GM12878 (cell line): ENCODE data around the gene MAN1A1. TPM values are rescaled to one million over a fixed set of nuclear protein-coding genes. Genes with fewer than 3 reads are reported as not detected.

Experiments used
- ATAC-seq: fragments of 200-7000 bp; cut with Tn5 transposase; 3 replicates; pipeline ENCODE4 v1.9.1; 2020; ENCODE audit warnings: mild to moderate bottlenecking, moderate library complexity
- BruUV-seq: library from RNA; stranded (reverse); fragments of 400-500 nt; replicated peaks from 2 replicates; lab custom pipeline; 2021; lab: Mats Ljungman, UMichigan
- CTCF ChIA-PET: fragments of 300-600 bp; sonication (Branson Sonifier 250); formaldehyde crosslinking; extraction: SDS; loops from one replicate; lab custom pipeline; 2021; ENCODE audit warnings: inconsistent platforms; lab: Yijun Ruan, JAX
- POLR2A ChIA-PET: fragments of 350-600 bp; formaldehyde crosslinking; extraction: SDS; loops from one replicate; lab custom pipeline; 2021; ENCODE audit warnings: inconsistent platforms; lab: Charles Lee
- RAD21 ChIA-PET: fragments of 300-600 bp; sonication (Branson Sonifier 250); formaldehyde crosslinking; loops from one replicate; lab custom pipeline; 2023; ENCODE audit warnings: antibody characterized with exemption; ENCODE audit not compliant: unreplicated experiment; lab: Charles Lee
- SMC1A ChIA-PET: fragments of 300-600 bp; sonication (Branson Sonifier 250); formaldehyde crosslinking; loops from one replicate; lab custom pipeline; 2023; ENCODE audit not compliant: unreplicated experiment, uncharacterized antibody; lab: Charles Lee
- DNase-seq: peaks from one replicate; pipeline ENCODE4 v3.0.0-alpha.2; 2011; ENCODE audit warnings: low read depth, low spot score
- FAIRE-seq: peaks from 3 replicates; lab custom pipeline; 2011; peaks lifted over from hg19 to GRCh38; lab: Jason Lieb, UNC
- H2AFZ ChIP-seq: 2 replicates; pipeline ENCODE4 v1.6.0; 2011; ENCODE audit warnings: low read depth, low read length, control low read depth; ENCODE audit not compliant: control insufficient read depth
- H3K27ac ChIP-seq: 2 replicates; pipeline ENCODE4 v1.5.1; 2011; ENCODE audit warnings: control low read depth; ENCODE audit not compliant: control insufficient read depth, insufficient read depth
- H3K27me3 ChIP-seq, 2 experiments: replicated peaks in 1 of 2; 2 replicates each; pipeline versions ENCODE4 v1.6.0 to v1.6.1; 2011; ENCODE audit warnings: low read length in 1 of 2; ENCODE audit not compliant: control insufficient read depth in 2 of 2, insufficient read depth in 2 of 2
- H3K36me3 ChIP-seq, 2 experiments: 2 replicates each; pipeline ENCODE4 v1.5.1; 2011; ENCODE audit warnings: low read length in 1 of 2; ENCODE audit not compliant: control insufficient read depth in 2 of 2, insufficient read depth in 2 of 2
- H3K4me1 ChIP-seq: 2 replicates; pipeline ENCODE4 v1.6.1; 2011; ENCODE audit warnings: mild to moderate bottlenecking, low read length, moderate library complexity, mixed read lengths; ENCODE audit not compliant: control insufficient read depth, insufficient read depth
- H3K4me2 ChIP-seq: 2 replicates; pipeline ENCODE4 v1.6.0; 2011; ENCODE audit warnings: control low read depth; ENCODE audit not compliant: control insufficient read depth, insufficient read depth
- H3K4me3 ChIP-seq: fragments of 200-600 bp; sonication (generic); 2 replicates; pipeline ENCODE4 v1.5.1; 2016
- H3K79me2 ChIP-seq: 2 replicates; pipeline ENCODE4 v1.6.0; 2011; ENCODE audit warnings: low read length; ENCODE audit not compliant: control insufficient read depth, insufficient read depth
- H3K9ac ChIP-seq: 2 replicates; pipeline ENCODE4 v1.8.0; 2011; ENCODE audit warnings: low read length, control low read depth, mixed read lengths; ENCODE audit not compliant: control insufficient read depth, insufficient read depth
- H3K9me3 ChIP-seq: replicated peaks from 3 replicates; pipeline ENCODE4 v1.5.1; 2011; ENCODE audit warnings: mild to moderate bottlenecking, low read length; ENCODE audit not compliant: control insufficient read depth, insufficient read depth
- H4K20me1 ChIP-seq: 2 replicates; pipeline ENCODE4 v1.6.0; 2011; ENCODE audit not compliant: control insufficient read depth, insufficient read depth
- ATF7 ChIP-seq: fragments of 450-650 bp; IDR thresholded peaks from 2 replicates; pipeline ENCODE4 v1.6.1; 2016; ENCODE audit warnings: low read depth, mild to moderate bottlenecking
- BMI1 ChIP-seq: fragments of 450-650 bp; IDR thresholded peaks from 2 replicates; pipeline ENCODE4 v1.6.1; 2016; ENCODE audit warnings: mild to moderate bottlenecking, moderate library complexity, borderline replicate concordance
- CBX5 ChIP-seq: sonication (generic); IDR thresholded peaks from 2 replicates; pipeline ENCODE4 v1.6.1; 2016; ENCODE audit warnings: low read depth, moderate library complexity, mild to moderate bottlenecking, inconsistent platforms
- CEBPB ChIP-seq, 2 experiments: fragments of 150-350 bp in 1 of 2; IDR thresholded peaks; 2 replicates each; pipeline ENCODE4 v1.6.1; 2012 to 2014; ENCODE audit warnings: low read depth in 2 of 2, low read length in 2 of 2, borderline replicate concordance in 1 of 2, inconsistent platforms in 1 of 2
- EZH2 ChIP-seq: IDR thresholded peaks from 2 replicates; pipeline ENCODE4 v1.6.1; 2012; ENCODE audit warnings: low read depth, mild to moderate bottlenecking, control low read depth, inconsistent platforms, low read length, borderline replicate concordance; ENCODE audit not compliant: control insufficient read depth
- KLF5 ChIP-seq: fragments of 450-650 bp; IDR thresholded peaks from 2 replicates; pipeline ENCODE4 v1.6.1; 2014; ENCODE audit warnings: mild to moderate bottlenecking; ENCODE audit not compliant: partially characterized antibody
- PRDM15 ChIP-seq: fragments of 450-650 bp; formaldehyde crosslinking; IDR thresholded peaks from 2 replicates; pipeline ENCODE4 v1.4.0; 2020; ENCODE audit warnings: mild to moderate bottlenecking, moderate library complexity
- SIN3A ChIP-seq: IDR thresholded peaks from 2 replicates; pipeline ENCODE4 v1.6.1; 2012; ENCODE audit warnings: low read depth, low read length, improper control_type of control experiment
- ZNF622 ChIP-seq: fragments of 450-650 bp; IDR thresholded peaks from 2 replicates; pipeline ENCODE4 v1.6.1; 2017; ENCODE audit warnings: mild to moderate bottlenecking, inconsistent platforms
- WGBS: methylation state at CpG from one replicate; pipeline ENCODE4 v1.1.6; 2016; ENCODE audit warnings: low lambda C conversion rate; ENCODE audit not compliant: insufficient replicate concordance, insufficient coverage; ENCODE audit errors: missing lambda C conversion rate; 5-methylcytosine and 5-hydroxymethylcytosine counted together
- in situ Hi-C: fragments of 300-500 bp; cut with MboI; formaldehyde crosslinking; loops from 9 replicates; pipeline ENCODE4 v1.14.3; 2018; ENCODE audit warnings: mixed read lengths
- intact Hi-C: fragments of 100-400 bp; cut with micrococcal nuclease; formaldehyde crosslinking; loops from one replicate; pipeline ENCODE4 v1.14.2; 2022; ENCODE audit not compliant: unreplicated experiment
- polyA plus RNA-seq, 11 experiments: library from polyadenylated mRNA; depleted of rRNA in 4 of 11; unstranded in 6 of 11; stranded (reverse) in 5 of 11; fragments of >200 nt; fragmentation: Nextera tagmentation in 4 of 11; fragmentation: Illumina TruSeq in 1 of 11; extraction: Ambion mirVana in 4 of 11; extraction: Trizol in 1 of 11; gene quantifications; 1 replicate in 1 of 11; 2 replicates in 10 of 11; pipeline versions ENCODE4 v1.2.1 to v1.2.3, GENCODE V29; 2011 to 2016; ENCODE audit warnings: inconsistent platforms in 2 of 11, missing spikeins in 2 of 11, low read depth in 1 of 11
- total RNA-seq, 4 experiments: library from RNA; depleted of rRNA in 3 of 4; stranded (reverse); fragments of >200 nt in 3 of 4; fragmentation: Illumina TruSeq in 1 of 4; extraction: Trizol in 1 of 4; gene quantifications; 2 replicates each; pipeline versions ENCODE4 v1.2.1 to v1.2.3, GENCODE V29; 2013 to 2021

The MAN1A1 gene
- total and polyA plus RNA-seq, 10 of the 15 experiments (the other 5 are each of a cell fraction or from before 2014, with no cell fraction given): 5.4 to 28.1 (median 19.5) TPM

DNA sequence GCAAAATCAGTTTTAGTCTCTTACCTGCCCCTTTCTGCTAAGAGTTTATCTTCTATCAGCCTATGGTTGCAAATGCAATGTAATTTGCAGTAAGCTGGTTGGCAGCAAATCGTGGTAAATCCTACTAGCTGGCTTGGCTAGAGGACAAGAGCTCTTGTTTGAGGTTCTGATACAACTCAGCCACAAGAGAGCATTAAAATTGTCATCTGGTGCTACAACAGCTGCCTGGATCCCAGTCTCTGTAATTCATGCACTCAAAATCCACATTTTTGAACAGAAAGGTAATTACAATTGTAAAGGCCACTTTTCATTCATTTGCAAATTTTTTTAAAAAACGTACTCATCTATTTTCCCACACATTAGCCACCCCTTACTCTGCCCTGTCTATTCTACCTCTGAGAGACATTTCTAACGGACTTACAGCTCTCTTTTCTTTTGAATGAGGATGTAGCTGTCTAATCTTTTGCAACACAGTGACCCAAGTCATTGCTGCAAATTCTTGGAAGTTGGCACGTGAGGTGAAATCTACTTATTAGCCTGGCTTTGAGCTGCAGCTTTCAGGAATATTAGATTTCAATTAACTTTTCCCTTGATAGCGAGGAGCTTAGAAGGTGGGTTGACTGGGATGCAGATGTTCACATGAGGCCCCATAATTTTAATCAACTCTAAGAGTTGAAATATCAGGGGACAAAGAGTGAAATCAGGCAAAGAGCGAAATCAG is 217.1 kb downstream of the MAN1A1 start:
- Histone ChIP-seq H2AFZ (no peak overlapping the region), H3K79me2 (no peaks in the 10 kb centered on the region), H3K27me3 (no peaks in the 10 kb centered on the region; a peak in 1 of 4 replicates), H3K9ac (no peak overlapping the region), H3K36me3 (no peaks in the 10 kb centered on the region), H3K4me1 (no peaks in the 10 kb centered on the region), H3K4me3 (no peak overlapping the region), H3K4me2 (no peak overlapping the region), H3K9me3 (no peaks in the 10 kb centered on the region), H4K20me1 (no peaks in the 10 kb centered on the region), H3K27ac (no peak overlapping the region)
- in situ Hi-C loops: no loop called here
- CTCF ChIA-PET: interaction anchor here (0.6 to 3.2 kb wide), 10 partner anchors 14 to 949 kb away, joined by 3 to 39 read pairs (median 4); no protein-coding TSS in a partner anchor
- no peak for TF ChIP-seq CBX5
- no peak for TF ChIP-seq ATF7
- no peak for TF ChIP-seq CEBPB (IDR thresholded peaks at IDR 0.05; ENCODE audit: borderline replicate concordance in 1 of 2, low read depth in 2 of 2, low read length in 2 of 2)
- no peak for TF ChIP-seq SIN3A
- TF ChIP-seq BMI1: no peak
- TF ChIP-seq EZH2: no peak
- no peak for TF ChIP-seq KLF5
- no peak for TF ChIP-seq ZNF622
- TF ChIP-seq PRDM15 (CRISPR knock-in tag): no peak
- BruUV-seq: no TSS peak
- intact Hi-C loops: no loop called here
- 25% methylated on average over 6 of the region's 6 CpGs for WGBS
- DNase-seq: no peak
- ATAC-seq: no peak
- FAIRE-seq: no peak
- POLR2A ChIA-PET: interaction anchor here (1.7 kb wide), 1 partner anchor 218 kb away, joined by 3 read pairs; no protein-coding TSS in a partner anchor
- RAD21 ChIA-PET: interaction anchor here (0.6 to 3.4 kb wide), 6 partner anchors 13 to 838 kb away, joined by 3 to 19 read pairs (median 4); no protein-coding TSS in a partner anchor
- SMC1A ChIA-PET: interaction anchor here (0.6 to 1.5 kb wide), 10 partner anchors 10 to 668 kb away, joined by 3 to 6 read pairs (median 3); no protein-coding TSS in a partner anchor
